SH-SY5Y (cell line): Measurements from ENCODE around the gene TUSC2.

ENCODE experiments used
- GATA2 ChIP-seq: IDR thresholded peaks from 2 replicates; pipeline ENCODE4 v1.6.1; 2011; ENCODE audit warnings: mild to moderate bottlenecking, low read depth, low read length
- GATA3 ChIP-seq: IDR thresholded peaks from 2 replicates; pipeline ENCODE4 v1.6.1; 2011; ENCODE audit warnings: low read depth, mild to moderate bottlenecking, low read length, moderate library complexity

GRCh38 chr3:50319181-50319893 is 8.7 kb downstream of the TUSC2 start:
- TF ChIP-seq GATA2 (no peak), GATA3 (no peak)
